ENCODE data around the gene RNF19B.

- TF ChIP-seq, protein P1, sequence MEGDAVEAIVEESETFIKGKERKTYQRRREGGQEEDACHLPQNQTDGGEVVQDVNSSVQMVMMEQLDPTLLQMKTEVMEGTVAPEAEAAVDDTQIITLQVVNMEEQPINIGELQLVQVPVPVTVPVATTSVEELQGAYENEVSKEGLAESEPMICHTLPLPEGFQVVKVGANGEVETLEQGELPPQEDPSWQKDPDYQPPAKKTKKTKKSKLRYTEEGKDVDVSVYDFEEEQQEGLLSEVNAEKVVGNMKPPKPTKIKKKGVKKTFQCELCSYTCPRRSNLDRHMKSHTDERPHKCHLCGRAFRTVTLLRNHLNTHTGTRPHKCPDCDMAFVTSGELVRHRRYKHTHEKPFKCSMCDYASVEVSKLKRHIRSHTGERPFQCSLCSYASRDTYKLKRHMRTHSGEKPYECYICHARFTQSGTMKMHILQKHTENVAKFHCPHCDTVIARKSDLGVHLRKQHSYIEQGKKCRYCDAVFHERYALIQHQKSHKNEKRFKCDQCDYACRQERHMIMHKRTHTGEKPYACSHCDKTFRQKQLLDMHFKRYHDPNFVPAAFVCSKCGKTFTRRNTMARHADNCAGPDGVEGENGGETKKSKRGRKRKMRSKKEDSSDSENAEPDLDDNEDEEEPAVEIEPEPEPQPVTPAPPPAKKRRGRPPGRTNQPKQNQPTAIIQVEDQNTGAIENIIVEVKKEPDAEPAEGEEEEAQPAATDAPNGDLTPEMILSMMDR (IDR thresholded peaks at IDR 0.05): no peak
- no peak for TF ChIP-seq ZFX (IDR thresholded peaks at IDR 0.05; ENCODE audit: borderline replicate concordance)
Measured at GRCh38 chr1:32990887-32991286, 26.3 kb upstream of the RNF19B start.
